ENCODE measurements around the gene MEAF6.
"Not testable (repeated sequence)": the region's sequence is repeated elsewhere in the genome, so short reads cannot be mapped to it uniquely, and the experiment has no call there.

MEAF6 gene

GRCh38 chr1:37532418-37533156 lies 18.0 kb upstream of the MEAF6 start:
- not testable (repeated sequence) for DNase-seq (ENCODE audit: low read depth, low spot score)

- DNase-seq (ENCODE audit: low read depth, low spot score), result not testable (repeated sequence)
Measured at GRCh38 chr1:37529888-37530287, 15.3 kb upstream of the MEAF6 start.

DNA sequence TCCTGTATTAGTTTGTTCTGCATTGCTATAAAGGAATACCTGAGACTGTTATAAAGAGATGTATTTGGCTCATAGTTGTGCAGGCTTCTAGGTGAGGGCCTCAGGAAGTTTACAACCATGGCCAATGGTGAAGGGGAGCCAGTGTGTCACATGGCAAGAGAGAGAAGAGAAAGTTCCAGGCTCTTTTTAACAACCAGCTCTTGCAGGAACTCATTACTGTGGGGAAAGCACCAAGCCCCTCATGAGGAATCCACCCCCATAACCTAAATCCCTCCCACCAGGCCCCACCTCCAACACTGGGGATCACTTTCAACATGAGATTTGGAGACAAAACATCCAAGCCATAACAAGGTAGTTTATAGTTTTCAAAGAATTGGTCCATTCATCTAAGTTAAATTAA lies 5.0 kb upstream of the MEAF6 start:
- no peak for DNase-seq (ENCODE audit: low read depth, low spot score)

GRCh38 chr1:37518929-37519328 lies 4.4 kb upstream of the MEAF6 start:
- DNase-seq (ENCODE audit: low read depth, low spot score), result not testable (repeated sequence)

GRCh38 chr1:37518241-37518640 lies 3.7 kb upstream of the MEAF6 start:
- DNase-seq (ENCODE audit: low read depth, low spot score), result not testable (repeated sequence)

- DNase-seq (ENCODE audit: low read depth, low spot score), result no peak
Measured at GRCh38 chr1:37517569-37517968, 3.0 kb upstream of the MEAF6 start.

- DNase-seq (ENCODE audit: low read depth, low spot score), result no peak
Measured at GRCh38 chr1:37515185-37516034, 844 bp upstream of the MEAF6 start.

DNA sequence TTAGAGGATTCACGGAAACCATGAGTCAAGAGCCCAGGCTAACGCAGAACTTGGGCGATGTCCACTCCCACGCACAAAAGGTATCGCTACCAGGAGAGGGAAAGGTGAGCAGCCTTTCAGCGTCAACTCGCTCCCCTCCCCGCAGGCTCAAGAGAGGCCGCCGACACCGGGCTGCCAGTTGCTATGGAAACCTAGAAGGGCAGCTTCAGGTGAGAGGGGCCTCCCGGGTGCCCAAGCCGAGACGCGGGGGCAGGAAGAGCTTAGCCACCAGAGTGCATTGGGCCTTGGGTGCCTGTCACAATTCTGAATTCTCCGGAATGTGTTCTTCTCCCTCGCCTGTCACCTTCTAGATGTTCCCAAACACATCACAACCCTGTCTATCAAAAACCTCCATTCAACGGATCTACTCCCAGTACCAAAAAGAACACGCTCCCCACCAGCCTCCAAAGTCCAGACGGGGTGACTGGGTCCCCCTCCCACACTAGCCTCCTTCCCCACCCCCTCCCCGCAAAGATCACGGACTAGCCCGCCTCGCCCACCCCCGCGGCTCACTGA lies 694 bp downstream of the MEAF6 start:
- DNase-seq (ENCODE audit: low read depth, low spot score), result no peak

- DNase-seq (ENCODE audit: low read depth, low spot score), result no peak
Measured at GRCh38 chr1:37509181-37509580, 5.4 kb downstream of the MEAF6 start.

DNA sequence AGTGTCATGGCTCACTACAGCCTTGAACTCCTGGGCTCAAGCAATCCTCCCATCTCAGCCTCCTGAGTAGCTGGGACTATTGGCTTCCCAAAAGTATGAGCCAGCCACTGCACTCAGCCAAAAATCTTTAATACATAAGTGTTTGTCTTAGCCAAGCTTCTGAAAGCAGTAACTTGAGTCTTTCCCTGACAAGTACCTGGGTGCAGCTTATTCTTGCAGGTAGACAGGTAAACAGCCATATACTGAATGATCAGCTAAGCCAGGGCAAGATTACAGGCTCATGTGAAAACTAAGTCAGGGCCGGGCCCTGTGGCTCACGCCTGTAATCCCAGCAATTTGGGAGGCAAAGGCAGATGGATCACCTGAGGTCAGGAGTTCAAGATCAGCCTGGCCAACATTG lies 7.8 kb downstream of the MEAF6 start:
- no peak for DNase-seq (ENCODE audit: low read depth, low spot score)

- DNase-seq (ENCODE audit: low read depth, low spot score), result not testable (repeated sequence)
Measured at GRCh38 chr1:37502791-37503190, 11.8 kb downstream of the MEAF6 start.

DNA sequence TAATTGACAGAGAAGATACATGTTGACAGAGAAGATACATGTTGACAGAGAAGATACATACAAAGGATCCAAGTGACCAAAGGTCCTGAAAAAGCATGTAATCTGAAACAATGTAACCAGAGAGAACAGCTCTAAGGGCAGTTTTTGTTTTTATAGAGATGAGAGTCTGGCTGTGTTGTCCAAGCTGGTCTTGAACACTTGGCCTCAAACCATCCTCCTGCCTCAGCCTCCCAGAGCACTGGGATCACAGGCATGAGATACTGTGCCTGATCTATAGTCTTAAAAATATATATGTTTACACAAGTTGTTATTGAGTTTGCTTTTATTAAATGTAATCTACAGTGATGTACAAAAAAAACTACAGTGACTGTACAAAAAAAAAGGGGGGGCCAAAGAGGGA lies 12.5 kb downstream of the MEAF6 start:
- no peak for DNase-seq (ENCODE audit: low read depth, low spot score)

DNA sequence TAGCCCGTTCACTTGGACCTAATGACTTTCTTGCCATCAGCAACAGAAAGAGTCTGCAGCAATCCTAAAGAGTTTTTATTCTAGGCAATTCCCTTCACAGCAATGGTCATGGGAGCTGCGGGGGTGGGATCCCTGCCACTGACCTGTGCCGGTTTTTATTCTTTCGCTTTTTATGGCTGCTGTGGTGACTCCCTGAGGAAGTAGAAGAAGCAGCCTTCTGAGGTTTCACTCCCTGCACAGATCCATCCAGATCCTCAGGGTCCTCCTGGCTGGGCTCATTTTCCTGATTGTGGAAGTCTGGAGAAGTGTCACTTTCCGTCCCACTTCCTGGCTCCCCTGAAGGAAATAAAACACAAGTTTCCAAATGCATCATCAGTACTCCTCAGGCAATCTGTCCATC lies 12.9 kb downstream of the MEAF6 start:
- DNase-seq (ENCODE audit: low read depth, low spot score), result no peak

DNA sequence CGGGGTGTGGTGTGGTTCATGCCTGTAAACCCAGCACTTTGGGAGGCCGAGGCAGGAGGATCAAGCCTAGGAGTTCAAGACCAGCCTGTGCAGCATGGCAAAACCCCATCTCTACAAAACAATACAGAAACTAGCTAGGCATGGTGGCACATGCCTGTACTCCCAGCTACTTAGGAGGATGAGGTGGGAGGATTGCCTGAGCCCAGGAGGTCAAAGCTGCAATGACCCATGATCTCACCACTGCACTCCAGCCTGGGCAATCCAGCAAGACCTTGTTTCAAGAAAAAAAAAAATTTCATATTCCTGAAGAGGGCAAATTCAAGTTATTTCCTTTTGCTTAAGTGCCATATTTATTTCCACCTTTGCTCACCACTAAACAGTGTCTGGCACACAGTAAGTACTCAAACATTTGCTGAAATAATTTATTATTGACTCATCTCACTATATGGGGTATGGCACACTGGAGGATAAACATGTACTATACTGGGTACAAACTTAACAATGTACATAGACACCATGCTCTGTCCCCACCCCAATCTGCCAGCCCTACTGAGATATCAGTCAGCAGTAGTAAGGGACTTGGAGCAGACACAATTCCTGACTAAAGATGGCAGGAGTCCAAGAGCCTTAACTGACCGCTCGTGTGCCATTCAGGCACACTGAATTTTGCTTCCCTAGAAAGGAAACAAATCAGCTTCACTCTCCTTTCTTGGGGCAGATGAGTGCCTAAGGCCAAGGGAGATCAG lies 15.5 kb downstream of the MEAF6 start:
- no peak for DNase-seq (ENCODE audit: low read depth, low spot score)

- DNase-seq (ENCODE audit: low read depth, low spot score), result no peak
Measured at GRCh38 chr1:37497832-37498231, 16.7 kb downstream of the MEAF6 start.

DNA sequence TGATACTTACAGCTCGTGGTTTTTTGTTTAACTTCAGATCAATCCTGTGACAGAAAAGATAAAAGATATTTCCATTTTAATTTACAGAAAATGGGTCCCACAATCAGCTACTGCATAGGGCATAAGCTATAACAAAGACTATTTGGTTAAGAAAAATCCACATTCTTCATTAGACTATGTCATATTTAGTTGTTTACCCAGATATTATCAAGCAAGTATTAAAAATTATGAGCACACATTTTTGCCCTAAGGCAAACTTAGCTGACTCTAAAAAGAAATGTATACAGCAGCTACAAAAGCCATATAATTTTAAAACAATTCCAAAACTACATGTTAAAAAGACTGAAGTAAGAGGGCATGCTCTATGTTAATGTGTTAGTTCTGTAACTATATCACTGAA lies 18.7 kb downstream of the MEAF6 start:
- DNase-seq (ENCODE audit: low read depth, low spot score), result no peak

GRCh38 chr1:37493336-37494098 lies 21.0 kb downstream of the MEAF6 start:
- no peak for DNase-seq (ENCODE audit: low read depth, low spot score)

GRCh38 chr1:37487619-37487984 lies 27.0 kb downstream of the MEAF6 start:
- DNase-seq (ENCODE audit: low read depth, low spot score), result no peak

DNA sequence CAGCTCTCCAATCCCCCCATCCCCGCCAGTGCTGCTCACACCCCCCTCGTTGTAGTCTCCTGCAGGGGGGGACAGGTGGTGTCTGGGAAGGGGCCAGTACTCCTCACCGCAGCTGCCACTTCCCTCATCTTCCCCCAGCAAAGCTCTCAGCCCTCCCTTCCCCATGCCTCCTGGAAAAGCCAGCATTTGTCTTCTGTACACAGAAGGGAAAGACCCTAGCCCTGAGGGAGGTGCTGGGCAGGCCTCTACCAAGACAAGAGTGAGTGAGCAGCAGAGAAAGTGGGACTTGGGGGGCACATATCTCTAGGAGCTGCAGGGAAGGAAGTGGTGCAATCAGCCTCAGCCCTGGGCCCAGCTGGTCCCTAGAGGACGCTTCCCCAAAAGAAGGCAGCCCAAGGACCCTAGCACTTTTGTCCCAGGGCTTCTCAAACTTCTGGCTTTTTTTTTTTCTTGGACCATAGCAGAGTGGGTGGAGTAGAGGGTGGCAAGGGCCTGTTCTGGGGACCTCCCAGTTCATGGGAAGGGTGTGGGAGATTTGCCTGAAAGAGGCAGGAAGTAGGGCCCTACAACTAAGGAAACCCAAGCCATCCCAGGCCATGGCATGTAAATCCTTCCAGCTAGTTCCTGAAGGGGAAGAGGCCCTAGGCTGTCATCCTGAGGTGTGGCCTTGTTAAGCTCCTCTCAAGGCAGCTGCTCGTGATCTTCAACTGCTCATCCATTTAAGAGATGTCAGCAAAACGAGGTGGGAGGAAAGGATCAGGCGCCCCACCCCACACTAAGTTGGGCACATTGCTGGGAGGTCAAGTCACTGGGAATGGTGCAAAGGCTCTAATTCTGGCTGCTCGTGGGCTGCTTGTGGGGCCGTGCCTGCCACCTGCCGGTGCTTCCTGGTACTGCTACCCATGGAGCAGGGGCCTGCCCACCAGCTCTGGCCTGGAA lies 27.6 kb downstream of the MEAF6 start:
- no peak for DNase-seq (ENCODE audit: low read depth, low spot score)

Measured in smooth muscle cell of the brain vasculature (primary cell).